MCF 10A (cell line): ENCODE results near the gene CYP4F8. TPM values are rescaled to one million over a fixed set of nuclear protein-coding genes. Genes with fewer than 3 reads are reported as not detected.

Experiments used
- BruUV-seq: library from RNA; stranded (reverse); fragments of 400-500 nt; replicated peaks from 2 replicates; lab custom pipeline; 2021; lab: Mats Ljungman, UMichigan
- CTCF ChIA-PET: fragments of 300-600 bp; sonication (Branson Sonifier 250); formaldehyde crosslinking; extraction: SDS; loops from one replicate; lab custom pipeline; 2021; ENCODE audit warnings: antibody characterized with exemption, inconsistent platforms; lab: Yijun Ruan, JAX
- POLR2A ChIA-PET: fragments of 300-600, 350-650 bp; sonication (Branson Sonifier 250); formaldehyde crosslinking; extraction: SDS; loops from one replicate; lab custom pipeline; 2020; ENCODE audit warnings: antibody characterized with exemption, inconsistent platforms; lab: Yijun Ruan, JAX
- DNase-seq: peaks from one replicate; pipeline ENCODE4 v3.0.0-alpha.2; 2018; ENCODE audit not compliant: unreplicated experiment
- H3K27ac Mint-ChIP-seq: one replicate; pipeline ENCODE4 v1.8.0; 2022; ENCODE audit warnings: mild to moderate bottlenecking, low read depth, mixed read lengths; ENCODE audit not compliant: unreplicated experiment
- H3K27me3 Mint-ChIP-seq: one replicate; pipeline ENCODE4 v1.8.0; 2022; ENCODE audit warnings: mixed read lengths; ENCODE audit not compliant: insufficient read depth, unreplicated experiment
- H3K36me3 Mint-ChIP-seq: one replicate; pipeline ENCODE4 v1.8.0; 2022; ENCODE audit warnings: mild to moderate bottlenecking, moderate library complexity, mixed read lengths; ENCODE audit not compliant: insufficient read depth, unreplicated experiment
- H3K4me1 Mint-ChIP-seq: one replicate; pipeline ENCODE4 v1.8.0; 2022; ENCODE audit warnings: mixed read lengths; ENCODE audit not compliant: insufficient read depth, unreplicated experiment
- H3K4me3 Mint-ChIP-seq: one replicate; pipeline ENCODE4 v1.8.0; 2022; ENCODE audit warnings: mild to moderate bottlenecking, moderate library complexity, mixed read lengths; ENCODE audit not compliant: unreplicated experiment
- H3K9me3 Mint-ChIP-seq: one replicate; pipeline ENCODE4 v1.8.0; 2022; ENCODE audit warnings: mixed read lengths; ENCODE audit not compliant: unreplicated experiment
- intact Hi-C: fragments of 100-400 bp; cut with micrococcal nuclease; formaldehyde crosslinking; loops from 2 replicates; pipeline ENCODE4 v1.14.1; 2022
- total RNA-seq: library from RNA; stranded (reverse); gene quantifications from 2 replicates; pipeline ENCODE4 v1.2.3, GENCODE V29; 2022
- TF ChIP-seq, protein P1 (sequence below): fragments of 200-600 bp; IDR thresholded peaks from one replicate; pipeline ENCODE4 v1.8.0; 2022; ENCODE audit warnings: antibody characterized with exemption, mild to moderate bottlenecking; ENCODE audit not compliant: unreplicated experiment

Gene CYP4F8
- total RNA-seq, 1 experiment from 2014 or later: not detected

DNA sequence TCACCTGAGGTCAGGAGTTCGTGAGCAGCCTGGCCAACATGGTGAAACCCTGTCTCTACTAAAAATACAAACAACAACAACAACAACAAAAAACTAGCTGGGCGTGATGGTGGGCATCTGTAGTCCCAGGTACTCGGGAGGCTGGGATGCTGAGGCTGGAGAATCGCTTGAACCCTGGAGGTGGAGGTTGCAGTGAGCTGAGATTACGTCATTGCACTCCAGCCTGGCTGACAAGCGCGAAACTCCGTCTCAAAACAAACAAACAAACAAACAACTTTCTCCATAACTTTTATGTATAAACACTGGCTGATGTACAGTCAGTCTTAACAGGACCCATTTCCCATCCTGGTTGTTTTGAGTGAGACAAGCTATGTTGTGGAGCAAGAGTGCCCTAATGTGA lies 5.8 kb upstream of the CYP4F8 start:
- no peak for DNase-seq
- Mint-ChIP-seq H3K9me3 (no peaks in the 10 kb centered on the region), H3K4me1 (no peaks in the 10 kb centered on the region)

DNA sequence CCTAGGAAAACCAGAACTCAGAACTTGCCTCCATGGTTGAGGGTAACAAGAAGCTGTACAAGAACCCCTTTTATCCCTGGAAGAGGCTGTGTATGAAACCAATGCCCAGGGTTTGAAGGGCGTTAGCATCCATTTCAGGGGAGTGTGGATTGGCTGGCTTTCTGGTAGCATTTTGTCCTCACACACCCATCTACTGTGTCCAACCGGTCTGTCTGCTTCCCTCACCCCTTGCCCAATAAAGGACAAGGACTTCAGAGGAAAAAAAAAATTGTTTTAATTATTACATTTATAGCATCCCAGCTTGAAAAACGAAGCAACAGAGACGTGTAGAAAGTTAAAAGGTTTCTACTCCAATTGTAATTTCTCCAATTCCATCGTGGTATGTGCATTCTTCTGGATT lies 2.7 kb upstream of the CYP4F8 start:
- POLR2A ChIA-PET: no interaction called here
- no peaks in the 10 kb centered on the region for H3K36me3 Mint-ChIP-seq

More for the DNA sequence above, 5.8 kb upstream of the CYP4F8 start:
- no TSS peak for BruUV-seq
- Mint-ChIP-seq H3K36me3 (no peaks in the 10 kb centered on the region), H3K4me3 (no peak overlapping the region), H3K27me3 (no peaks in the 10 kb centered on the region), H3K27ac (no peak overlapping the region)
- ChIA-PET CTCF (interaction anchor here (0.6 kb wide), 2 partner anchors 536 to 917 kb away, joined by 3 read pairs; no protein-coding TSS in a partner anchor), POLR2A (no interaction called here)
- intact Hi-C loops: no loop called here
- TF ChIP-seq, protein P1, sequence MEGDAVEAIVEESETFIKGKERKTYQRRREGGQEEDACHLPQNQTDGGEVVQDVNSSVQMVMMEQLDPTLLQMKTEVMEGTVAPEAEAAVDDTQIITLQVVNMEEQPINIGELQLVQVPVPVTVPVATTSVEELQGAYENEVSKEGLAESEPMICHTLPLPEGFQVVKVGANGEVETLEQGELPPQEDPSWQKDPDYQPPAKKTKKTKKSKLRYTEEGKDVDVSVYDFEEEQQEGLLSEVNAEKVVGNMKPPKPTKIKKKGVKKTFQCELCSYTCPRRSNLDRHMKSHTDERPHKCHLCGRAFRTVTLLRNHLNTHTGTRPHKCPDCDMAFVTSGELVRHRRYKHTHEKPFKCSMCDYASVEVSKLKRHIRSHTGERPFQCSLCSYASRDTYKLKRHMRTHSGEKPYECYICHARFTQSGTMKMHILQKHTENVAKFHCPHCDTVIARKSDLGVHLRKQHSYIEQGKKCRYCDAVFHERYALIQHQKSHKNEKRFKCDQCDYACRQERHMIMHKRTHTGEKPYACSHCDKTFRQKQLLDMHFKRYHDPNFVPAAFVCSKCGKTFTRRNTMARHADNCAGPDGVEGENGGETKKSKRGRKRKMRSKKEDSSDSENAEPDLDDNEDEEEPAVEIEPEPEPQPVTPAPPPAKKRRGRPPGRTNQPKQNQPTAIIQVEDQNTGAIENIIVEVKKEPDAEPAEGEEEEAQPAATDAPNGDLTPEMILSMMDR: no peak

DNA sequence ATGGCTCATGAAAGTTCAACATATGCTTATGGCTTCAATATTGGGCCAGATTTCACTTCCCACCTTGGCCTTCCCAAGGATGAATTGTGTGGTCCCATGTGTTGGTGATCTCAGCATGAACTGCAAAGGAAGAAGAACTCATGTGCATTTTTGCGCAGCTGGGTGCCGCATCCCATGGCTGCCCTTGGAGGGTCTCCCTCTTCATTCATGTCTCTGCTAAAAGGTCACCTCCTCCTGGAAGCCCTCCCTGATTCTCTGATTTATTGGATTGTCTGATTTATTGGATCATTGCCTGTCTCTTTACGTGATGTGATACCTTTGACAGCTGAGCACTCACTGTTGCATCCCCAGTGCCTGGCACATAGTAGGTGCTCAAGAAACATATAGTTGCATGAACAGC lies 1.7 kb upstream of the CYP4F8 start:
- DNase-seq: no peak
- no TSS peak for BruUV-seq
- peaks cover 17% of the 10 kb centered on the region for H3K9me3 Mint-ChIP-seq
- H3K36me3 Mint-ChIP-seq: no peaks in the 10 kb centered on the region
- POLR2A ChIA-PET: no interaction called here
- H3K4me3 Mint-ChIP-seq: no peak overlapping the region
- no peaks in the 10 kb centered on the region for H3K4me1 Mint-ChIP-seq
- peaks cover 12% of the 10 kb centered on the region for H3K27me3 Mint-ChIP-seq
- CTCF ChIA-PET: no interaction called here
- TF ChIP-seq, protein P1: no peak
- no peak overlapping the region for H3K27ac Mint-ChIP-seq
- intact Hi-C loops: no loop called here

More for the DNA sequence above, 2.7 kb upstream of the CYP4F8 start:
- Mint-ChIP-seq H3K27me3 (peaks cover 12% of the 10 kb centered on the region), H3K4me1 (no peaks in the 10 kb centered on the region), H3K4me3 (no peak overlapping the region), H3K27ac (no peak overlapping the region), H3K9me3 (peaks cover 13% of the 10 kb centered on the region)
- intact Hi-C loops: no loop called here
- CTCF ChIA-PET: no interaction called here
- no peak for DNase-seq
- no TSS peak for BruUV-seq
- TF ChIP-seq, protein P1: no peak

DNA sequence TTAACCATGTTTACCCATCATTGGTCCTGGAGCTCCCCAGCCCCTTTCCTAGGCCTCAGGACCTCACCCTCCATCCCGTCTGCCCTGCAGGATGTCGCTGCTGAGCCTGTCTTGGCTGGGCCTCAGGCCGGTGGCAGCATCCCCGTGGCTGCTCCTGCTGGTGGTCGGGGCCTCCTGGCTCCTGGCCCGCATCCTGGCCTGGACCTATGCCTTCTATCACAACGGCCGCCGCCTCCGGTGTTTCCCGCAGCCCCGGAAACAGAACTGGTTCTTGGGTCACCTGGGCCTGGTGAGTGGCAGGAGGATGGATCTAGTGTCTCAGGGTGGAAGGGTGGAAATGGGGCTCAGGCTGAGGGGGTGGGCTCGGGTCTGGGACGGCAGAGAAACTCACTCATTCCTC lies 508 bp downstream of the CYP4F8 start:
- Mint-ChIP-seq H3K36me3 (no peaks in the 10 kb centered on the region), H3K4me1 (no peaks in the 10 kb centered on the region), H3K27me3 (peaks cover 12% of the 10 kb centered on the region), H3K9me3 (peaks cover 30% of the 10 kb centered on the region), H3K27ac (no peak overlapping the region), H3K4me3 (no peak overlapping the region)
- TF ChIP-seq, protein P1: no peak
- intact Hi-C loops: no loop called here
- CTCF ChIA-PET: interaction anchor here (0.8 kb wide), 1 partner anchor 633 kb away, joined by 4 read pairs; no protein-coding TSS in a partner anchor
- POLR2A ChIA-PET: no interaction called here
- DNase-seq: no peak
- BruUV-seq: no TSS peak
